ENCODE results near the gene RNASEH2A. TPM values are rescaled to one million over a fixed set of nuclear protein-coding genes. Genes with fewer than 3 reads are reported as not detected.
A peak's percentile ranks its signal among the peaks of the same experiment; 100 is the strongest.

Gene RNASEH2A
- total RNA-seq, 1 experiment from 2014 or later, result 79.5 TPM

- H3K4me1 Mint-ChIP-seq, result peaks cover 31 to 32% of the 10 kb centered on the region in 2 experiments
- no peak overlapping the region for H2BK5ac ChIP-seq (ENCODE audit: insufficient read length, low read length)
- H3K79me1 ChIP-seq (ENCODE audit: insufficient read depth, low read depth, low read length, poor library complexity, severe bottlenecking), result no peaks in the 10 kb centered on the region
- no peak overlapping the region for H4K8ac ChIP-seq (replicated peaks; ENCODE audit: insufficient read length, low read depth, low read length)
- H3K9ac ChIP-seq (ENCODE audit: extremely low read depth, insufficient read length, low read length), result no peak overlapping the region
- no peak overlapping the region for H2BK20ac ChIP-seq (ENCODE audit: low read depth, low read length, poor library complexity, severe bottlenecking)
- H3K4me3 Mint-ChIP-seq, result peak overlapping the region; percentile 76 to 85
- H4K20me1 ChIP-seq (ENCODE audit: control insufficient read depth, insufficient read depth, insufficient read length), result no peaks in the 10 kb centered on the region
- H3K27me3 ChIP-seq (ENCODE audit: insufficient read depth, low read length), result no peaks in the 10 kb centered on the region; the same call in 1 of the 2 replicates
- no peak overlapping the region for H3K27ac ChIP-seq (ENCODE audit: insufficient read length, low read depth, low read length)
- H3K4me1 ChIP-seq (ENCODE audit: insufficient read depth, low read length), result peaks cover 2% of the 10 kb centered on the region; the same call in 1 of the 2 replicates
- peak overlapping the region; percentile 58; the same call in 1 of the 2 replicates for H3K14ac ChIP-seq (ENCODE audit: insufficient read depth, low read length)
- H3K23me2 ChIP-seq (ENCODE audit: insufficient read length, low read depth, low read length, poor library complexity, severe bottlenecking), result peaks cover 37% of the 10 kb centered on the region
- no peak overlapping the region for H4K5ac ChIP-seq (ENCODE audit: insufficient read length, low read depth, low read length)
- WGBS (ENCODE audit: extremely low coverage, insufficient read length, low lambda C conversion rate), result no CpG with 5 or more reads among the region's 56 CpGs
- peak overlapping the region; percentile 70 for H3K18ac ChIP-seq (ENCODE audit: insufficient read length, low read depth, low read length)
- H3K27me3 Mint-ChIP-seq (ENCODE audit: low read depth), result peaks cover 8% of the 10 kb centered on the region
- H2AFZ ChIP-seq (ENCODE audit: low read length), result no peak overlapping the region
- DNase-seq, result peak; percentile 98
- H2BK120ac ChIP-seq (ENCODE audit: low read depth, low read length, poor library complexity, severe bottlenecking), result no peak overlapping the region
- H3K4me2 ChIP-seq (ENCODE audit: insufficient read depth, insufficient read length, low read length), result peak overlapping the region; percentile 48
- no peaks in the 10 kb centered on the region for H3K9me3 ChIP-seq (ENCODE audit: control insufficient read depth, low read depth, low read length)
- H2BK15ac ChIP-seq (ENCODE audit: low read depth, low read length), result no peak overlapping the region
- no peaks in the 10 kb centered on the region for H3K9me3 Mint-ChIP-seq
- H2BK12ac ChIP-seq (ENCODE audit: insufficient read length, low read depth, low read length), result no peak overlapping the region
- H3K4ac ChIP-seq (ENCODE audit: low read depth, low read length), result no peak overlapping the region
- no peak overlapping the region for H3K23ac ChIP-seq (ENCODE audit: insufficient read length, low read depth, low read length)
- H4K91ac ChIP-seq (ENCODE audit: insufficient read length, low read depth, low read length), result no peak overlapping the region
- no peak overlapping the region for H3T11ph ChIP-seq (ENCODE audit: low read length)
- H3K27ac Mint-ChIP-seq, result peak overlapping the region in 2 of 3 experiments; percentile 46 to 73; a peak in 4 of 7 replicates
- no peak overlapping the region for H2AK5ac ChIP-seq (ENCODE audit: insufficient read length, low read length)
- H3K56ac ChIP-seq (ENCODE audit: insufficient read length, low read depth, low read length), result no peak overlapping the region
- no peaks in the 10 kb centered on the region for H3K79me2 ChIP-seq (ENCODE audit: insufficient read depth, low read length)
- TF ChIP-seq CTCF (conservative IDR thresholded peaks at IDR 0.05), result no peak
- no peaks in the 10 kb centered on the region for H3K36me3 Mint-ChIP-seq (ENCODE audit: insufficient read depth in 1 of 3, low read depth in 3 of 3)
These were observed 16.3 kb upstream of the RNASEH2A start for GRCh38 chr19:12789904-12790619.
